Stomach (tissue), 9 donors: Measurements from ENCODE around the gene SIGLEC10. TPM values are rescaled to one million over a fixed set of nuclear protein-coding genes. Genes with fewer than 3 reads are reported as not detected.
"Not testable (repeated sequence)": the region's sequence is repeated elsewhere in the genome, so short reads cannot be mapped to it uniquely, and the experiment has no call there.

Source experiments
- DNase-seq, 2 donors: peaks; one replicate each; pipeline versions ENCODE4 v3.0.0 to v3.0.0-alpha.2; 2013 to 2019
- H3K27ac ChIP-seq, 5 donors: fragments of 200-600 bp in 4 of 5; sonication (generic) in 4 of 5; one replicate each; pipeline ENCODE4 v1.5.1; 2013 to 2019; ENCODE audit warnings: mild to moderate bottlenecking in 1 of 5, moderate library complexity in 1 of 5
- H3K27me3 ChIP-seq, 3 donors: fragments of 200-600 bp; sonication (generic); one replicate each; pipeline ENCODE4 v1.5.1; 2017 to 2019; ENCODE audit warnings: mixed run types in 1 of 3
- H3K36me3 ChIP-seq, 4 donors: fragments of 200-600 bp; sonication (generic); 1 replicate in 3 of 4; 2 replicates in 1 of 4; pipeline ENCODE4 v1.5.1; 2016 to 2019
- H3K4me1 ChIP-seq, 4 donors: fragments of 200-600 bp; sonication (generic); one replicate each; pipeline ENCODE4 v1.5.1; 2016 to 2019
- H3K4me3 ChIP-seq, 4 donors: fragments of 200-600 bp; sonication (generic) in 3 of 4; one replicate each; pipeline ENCODE4 v1.5.1; 2016 to 2019; ENCODE audit warnings: mild to moderate bottlenecking in 1 of 4
- H3K9me3 ChIP-seq, 4 donors: fragments of 200-600 bp; sonication (generic); one replicate each; pipeline ENCODE4 v1.5.1; 2016 to 2019
- CTCF ChIP-seq, 7 experiments: fragments of 450-650 bp in 4 of 7; fragments of 200-600 bp in 3 of 7; sonication (generic) in 3 of 7; IDR thresholded peaks; one replicate each; pipeline ENCODE4 v1.5.1; 2016 to 2019; ENCODE audit warnings: antibody characterized with exemption in 7 of 7, control low read depth in 2 of 7, mild to moderate bottlenecking in 1 of 7
- EP300 ChIP-seq: sonication (generic); formaldehyde crosslinking; IDR thresholded peaks from one replicate; pipeline ENCODE4 v1.6.1; 2017; ENCODE audit warnings: antibody characterized with exemption
- POLR2A ChIP-seq, 4 donors: fragments of 450-650 bp; IDR thresholded peaks; one replicate each; pipeline ENCODE4 v1.6.1; 2016; ENCODE audit warnings: antibody characterized with exemption in 4 of 4, control low read depth in 2 of 4, mild to moderate bottlenecking in 1 of 4, moderate library complexity in 1 of 4
- POLR2AphosphoS5 ChIP-seq, 3 donors: sonication (generic); formaldehyde crosslinking; IDR thresholded peaks; one replicate each; pipeline ENCODE4 v1.6.1; 2016; ENCODE audit warnings: antibody characterized with exemption in 3 of 3
- WGBS, 5 donors: extraction: QIAGEN DNeasy Blood & Tissue Kit in 3 of 5; methylation state at CpG; one replicate each; pipeline versions ENCODE4 v1.1.5 to v1.1.7; 2013 to 2018; 5-methylcytosine and 5-hydroxymethylcytosine counted together
- intact Hi-C: fragments of 100-400 bp; cut with DNase I; formaldehyde crosslinking; loops from one replicate; pipeline ENCODE4 v1.15.1; 2023; ENCODE audit warnings: low total_unique reads
- polyA plus RNA-seq, 3 donors: library from polyadenylated mRNA; stranded (reverse); fragments of 200-250 nt; gene quantifications; one replicate each; pipeline ENCODE4 v1.2.3, GENCODE V29; 2013
- total RNA-seq, 5 donors: library from RNA; depleted of rRNA; stranded (reverse); fragments of >200 nt; gene quantifications; one replicate each; pipeline versions ENCODE4 v1.1.0 to v1.2.3, GENCODE V29; 2014 to 2016
- donor health status: healthy with polysubstance abuse.
- donor health status: Bipolar disorder and iron deficiency.
- donor health status: healthy.

The SIGLEC10 gene
- total and polyA plus RNA-seq, 8 donors, result 1.1 to 21.4 (median 2.7) TPM; not detected in 2

DNA sequence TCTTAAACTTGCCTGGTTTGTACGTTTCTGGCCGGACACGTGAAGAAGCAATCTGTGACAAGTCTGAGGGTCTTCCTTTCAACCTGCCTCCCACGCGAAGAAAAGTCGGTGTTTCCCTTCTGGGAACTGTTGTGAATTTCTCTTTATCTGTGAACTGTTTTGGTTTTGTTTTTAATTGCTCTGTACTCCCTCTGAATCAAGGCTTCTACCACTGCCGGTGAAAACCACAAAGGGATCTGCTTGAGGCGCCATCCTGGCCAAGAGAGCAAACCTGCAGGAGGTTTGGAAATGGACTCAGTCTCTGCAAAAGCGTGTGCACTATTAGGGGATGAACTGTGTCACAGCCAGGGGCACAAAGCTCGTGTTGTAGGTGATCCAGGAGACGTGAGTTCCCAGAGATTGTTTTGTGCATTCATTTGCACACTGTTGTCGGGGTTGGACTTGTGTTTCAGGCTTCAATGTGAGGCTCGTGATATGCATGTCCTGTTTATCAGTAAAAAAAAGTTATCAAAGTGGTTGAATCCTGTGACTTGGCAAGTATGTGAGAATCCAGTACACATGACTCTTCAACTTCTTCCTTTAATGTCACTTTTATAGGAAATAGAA is 31.1 kb upstream of the SIGLEC10 start:
- peaks cover 0 to 40% (median 0%) of the 10 kb centered on the region in 3 donors for H3K27me3 ChIP-seq
- whole genome bisulfite sequencing, 5 donors, result 55 to 61% (median 59%) methylated on average over 13 of the region's 13 CpGs

GRCh38 chr19:51448011-51448410 is 30.6 kb upstream of the SIGLEC10 start:
- H3K36me3 ChIP-seq, result no peaks in the 10 kb centered on the region
- H3K4me1 ChIP-seq, result no peaks in the 10 kb centered on the region
- TF ChIP-seq CTCF (IDR thresholded peaks at IDR 0.05) (no peak), POLR2A (IDR thresholded peaks at IDR 0.05) (no peak), EP300 (no peak), POLR2AphosphoS5 (IDR thresholded peaks at IDR 0.05) (no peak)
- H3K4me3 ChIP-seq, result no peak overlapping the region
- no peaks in the 10 kb centered on the region for H3K9me3 ChIP-seq
- DNase-seq, result no peak
- peaks cover 0 to 35% (median 0%) of the 10 kb centered on the region in 3 donors for H3K27me3 ChIP-seq
- no peak overlapping the region for H3K27ac ChIP-seq
- 79 to 85% (median 81%) methylated on average over 7 of the region's 7 CpGs for WGBS, 5 donors
- intact Hi-C loops, result no loop called here

More for the DNA sequence above, 31.1 kb upstream of the SIGLEC10 start:
- no peaks in the 10 kb centered on the region for H3K9me3 ChIP-seq
- intact Hi-C loops, result no loop called here
- DNase-seq, result no peak
- no peaks in the 10 kb centered on the region for H3K36me3 ChIP-seq
- TF ChIP-seq EP300, result no peak
- no peak for TF ChIP-seq CTCF (IDR thresholded peaks at IDR 0.05)
- no peak for TF ChIP-seq POLR2A (IDR thresholded peaks at IDR 0.05)
- no peak for TF ChIP-seq POLR2AphosphoS5 (IDR thresholded peaks at IDR 0.05)
- H3K4me1 ChIP-seq, result no peaks in the 10 kb centered on the region
- no peak overlapping the region for H3K4me3 ChIP-seq
- no peak overlapping the region for H3K27ac ChIP-seq

DNA sequence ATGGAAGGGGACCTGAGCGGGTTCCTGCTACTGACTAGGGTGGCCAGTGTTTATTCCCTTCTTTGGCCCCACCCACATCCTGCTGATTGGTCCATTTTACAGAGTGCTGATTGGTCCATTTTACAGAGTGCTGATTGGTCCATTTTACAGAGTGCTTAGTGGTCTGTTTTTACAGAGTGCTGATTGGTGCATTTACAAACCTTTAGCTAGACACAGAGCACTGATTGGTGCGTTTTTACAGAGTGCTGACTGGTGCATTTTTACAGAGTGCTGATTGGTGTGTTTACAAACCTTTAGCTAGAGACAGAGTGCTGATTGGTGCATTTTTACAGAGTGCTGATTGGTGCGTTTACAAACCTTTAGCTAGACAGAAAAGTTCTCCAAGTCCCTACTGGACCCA is 30.1 kb upstream of the SIGLEC10 start:
- H3K27ac ChIP-seq, H3K36me3 ChIP-seq, intact Hi-C loops, H3K9me3 ChIP-seq, H3K4me3 ChIP-seq, H3K4me1 ChIP-seq, DNase-seq: not testable (repeated sequence)
- WGBS, 5 donors, result 78 to 88% (median 85%) methylated on average over 3 of the region's 3 CpGs
- peaks cover 0 to 34% (median 0%) of the 10 kb centered on the region in 3 donors for H3K27me3 ChIP-seq

DNA sequence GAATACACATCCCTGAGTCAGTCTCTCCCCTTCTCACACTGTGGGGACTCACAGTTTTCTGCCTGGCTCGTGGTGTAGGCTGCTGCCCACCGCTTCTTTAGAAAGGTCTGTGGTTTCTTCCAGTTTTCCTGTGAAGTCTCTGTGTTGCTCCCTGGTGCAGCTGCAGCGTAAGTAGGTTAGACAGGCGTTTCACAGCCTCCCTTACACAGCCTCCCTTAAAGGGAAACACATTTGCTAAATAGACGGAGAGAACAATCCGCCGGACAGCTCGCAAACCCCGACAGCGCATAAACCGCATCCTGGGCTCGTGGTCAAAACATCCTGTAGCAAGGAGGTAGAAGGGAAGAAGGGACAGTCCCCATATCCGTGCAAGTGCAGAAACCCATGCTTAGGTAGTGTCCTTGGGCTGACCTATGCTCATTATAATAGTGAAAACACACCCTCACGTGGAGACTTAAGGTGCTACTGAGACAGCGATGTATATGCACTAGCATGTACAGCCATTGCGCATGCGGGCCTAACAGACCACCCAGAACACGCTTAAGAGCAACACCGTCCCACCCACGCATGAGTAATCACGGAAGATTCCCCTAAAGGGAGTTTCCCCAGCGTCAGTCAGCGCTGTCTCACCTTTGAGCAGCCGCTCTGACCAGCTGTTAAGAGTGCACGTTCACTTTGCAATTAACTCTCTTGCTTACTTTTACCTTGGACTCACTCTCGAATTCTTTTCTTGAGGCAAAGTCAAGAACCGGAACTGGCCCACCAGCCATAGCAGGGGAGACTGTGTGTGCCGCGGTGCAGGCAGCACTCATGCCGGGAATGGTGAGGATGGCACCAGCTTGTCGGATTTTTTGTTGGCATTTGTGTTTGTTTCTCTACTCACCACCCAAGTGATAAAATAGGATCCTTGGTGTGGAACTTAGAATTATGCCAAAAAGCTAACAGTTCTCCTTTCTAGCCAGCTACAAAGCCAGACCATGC is 24.3 kb upstream of the SIGLEC10 start:
- WGBS, 5 donors, result 53 to 62% (median 61%) methylated on average over 31 of the region's 31 CpGs
- no peaks in the 10 kb centered on the region for H3K9me3 ChIP-seq
- peak; percentile 54 to 63 for DNase-seq
- no peak for TF ChIP-seq POLR2AphosphoS5 (IDR thresholded peaks at IDR 0.05)
- TF ChIP-seq POLR2A (IDR thresholded peaks at IDR 0.05), result no peak
- no peak for TF ChIP-seq CTCF (IDR thresholded peaks at IDR 0.05)
- TF ChIP-seq EP300, result no peak
- intact Hi-C loops, result no loop called here
- H3K36me3 ChIP-seq, result no peaks in the 10 kb centered on the region
- peaks cover 0 to 4% (median 0%) of the 10 kb centered on the region in 4 donors for H3K4me1 ChIP-seq
- peak overlapping the region in 2 of 4 donors; percentile 9 to 16 for H3K4me3 ChIP-seq
- peaks cover 0 to 61% (median 7%) of the 10 kb centered on the region in 3 donors for H3K27me3 ChIP-seq
- H3K27ac ChIP-seq, result peak overlapping the region in 2 of 5 donors; percentile 10 to 11
